SK-N-SH treated with all-trans-retinoic acid at 6 μM for 48 hours (cell line): Measurements from ENCODE around the gene DLG2.

ENCODE experiments used
- ATAC-seq: fragments of 200-7000 bp; cut with Tn5 transposase; 3 replicates; pipeline ENCODE4 v1.9.1; 2020; ENCODE audit warnings: mild to moderate bottlenecking, moderate library complexity
- ARNTL ChIP-seq: fragments of 450-650 bp; formaldehyde crosslinking; IDR thresholded peaks from 2 replicates; pipeline ENCODE4 v1.5.0; 2020; ENCODE audit warnings: low read depth, mild to moderate bottlenecking, moderate library complexity, borderline replicate concordance
- BACH2 ChIP-seq: fragments of 250-450 bp; sonication (Bioruptor Pico); IDR thresholded peaks from 2 replicates; pipeline ENCODE4 v1.9.0; 2021; ENCODE audit warnings: mild to moderate bottlenecking, borderline replicate concordance
- CSDC2 ChIP-seq: fragments of 250-450 bp; sonication (Bioruptor Pico); IDR thresholded peaks from 2 replicates; pipeline ENCODE4 v1.5.0; 2020; ENCODE audit warnings: mild to moderate bottlenecking, moderate library complexity
- CSRNP3 ChIP-seq: fragments of 250-450 bp; sonication (Bioruptor Pico); IDR thresholded peaks from 2 replicates; pipeline ENCODE4 v1.5.1; 2021; ENCODE audit warnings: mild to moderate bottlenecking, moderate library complexity
- GLIS3 ChIP-seq: fragments of 250-450 bp; sonication (Bioruptor Pico); IDR thresholded peaks from 2 replicates; pipeline ENCODE4 v1.5.0; 2020; ENCODE audit warnings: mild to moderate bottlenecking, moderate library complexity
- ISL1 ChIP-seq: fragments of 250-450 bp; sonication (Bioruptor Pico); IDR thresholded peaks from 2 replicates; pipeline ENCODE4 v2.1.2; 2022; ENCODE audit warnings: mild to moderate bottlenecking, moderate library complexity
- OSR1 ChIP-seq: fragments of 250-450 bp; sonication (Bioruptor Pico); IDR thresholded peaks from 2 replicates; pipeline ENCODE4 v1.8.0; 2022; ENCODE audit warnings: moderate library complexity, mild to moderate bottlenecking, inconsistent platforms
- PATZ1 ChIP-seq: fragments of 250-450 bp; sonication (Bioruptor Pico); IDR thresholded peaks from 2 replicates; pipeline ENCODE4 v1.8.0; 2020; ENCODE audit warnings: mild to moderate bottlenecking, moderate library complexity, borderline replicate concordance
- PPARA ChIP-seq: fragments of 250-450 bp; sonication (Bioruptor Pico); IDR thresholded peaks from 2 replicates; pipeline ENCODE4 v1.5.0; 2020; ENCODE audit warnings: mild to moderate bottlenecking, borderline replicate concordance
- RARB ChIP-seq: fragments of 250-450 bp; sonication (Bioruptor Pico); IDR thresholded peaks from 2 replicates; pipeline ENCODE4 v1.8.0; 2021; ENCODE audit warnings: mild to moderate bottlenecking, moderate library complexity
- SNAI2 ChIP-seq: fragments of 250-450 bp; sonication (Bioruptor Pico); IDR thresholded peaks from 2 replicates; pipeline ENCODE4 v1.5.0; 2020; ENCODE audit warnings: mild to moderate bottlenecking, moderate library complexity
- TCF4 ChIP-seq: fragments of 250-450 bp; sonication (Bioruptor Pico); IDR thresholded peaks from 2 replicates; pipeline ENCODE4 v1.8.0; 2021; ENCODE audit warnings: mild to moderate bottlenecking, moderate library complexity, borderline replicate concordance
- TOX ChIP-seq: fragments of 250-450 bp; sonication (Bioruptor Pico); IDR thresholded peaks from 2 replicates; pipeline ENCODE4 v1.8.0; 2021; ENCODE audit warnings: mild to moderate bottlenecking, moderate library complexity, borderline replicate concordance
- TSHZ2 ChIP-seq: fragments of 250-450 bp; sonication (Bioruptor Pico); IDR thresholded peaks from 2 replicates; pipeline ENCODE4 v1.5.0; 2020; ENCODE audit warnings: mild to moderate bottlenecking, moderate library complexity
- ZC3H10 ChIP-seq: fragments of 250-450 bp; sonication (Bioruptor Pico); IDR thresholded peaks from 2 replicates; pipeline ENCODE4 v1.5.1; 2021; ENCODE audit warnings: mild to moderate bottlenecking, moderate library complexity
- ZFP3 ChIP-seq: fragments of 250-450 bp; sonication (Bioruptor Pico); IDR thresholded peaks from 2 replicates; pipeline ENCODE4 v1.5.0; 2020; ENCODE audit warnings: mild to moderate bottlenecking, moderate library complexity
- ZFP30 ChIP-seq: fragments of 450-650 bp; formaldehyde crosslinking; IDR thresholded peaks from 2 replicates; pipeline ENCODE4 v1.5.0; 2022; ENCODE audit warnings: mild to moderate bottlenecking, moderate library complexity
- ZNF565 ChIP-seq: fragments of 450-650 bp; formaldehyde crosslinking; conservative IDR thresholded peaks from 2 replicates; pipeline ENCODE4 v1.5.0; 2020; ENCODE audit warnings: low read depth, mild to moderate bottlenecking, moderate library complexity
- ZNF70 ChIP-seq: fragments of 450-650 bp; formaldehyde crosslinking; IDR thresholded peaks from 2 replicates; pipeline ENCODE4 v1.5.0; 2020; ENCODE audit warnings: mild to moderate bottlenecking, moderate library complexity
- ZNF8 ChIP-seq: fragments of 450-650 bp; formaldehyde crosslinking; IDR thresholded peaks from 2 replicates; pipeline ENCODE4 v1.5.0; 2020; ENCODE audit warnings: mild to moderate bottlenecking, moderate library complexity
- TF ChIP-seq, protein P1 (sequence below): fragments of 250-450 bp; sonication (Bioruptor Pico); IDR thresholded peaks from 2 replicates; pipeline ENCODE4 v1.8.0; 2021; ENCODE audit warnings: low read depth, mild to moderate bottlenecking, moderate library complexity, borderline replicate concordance

Gene DLG2

DNA sequence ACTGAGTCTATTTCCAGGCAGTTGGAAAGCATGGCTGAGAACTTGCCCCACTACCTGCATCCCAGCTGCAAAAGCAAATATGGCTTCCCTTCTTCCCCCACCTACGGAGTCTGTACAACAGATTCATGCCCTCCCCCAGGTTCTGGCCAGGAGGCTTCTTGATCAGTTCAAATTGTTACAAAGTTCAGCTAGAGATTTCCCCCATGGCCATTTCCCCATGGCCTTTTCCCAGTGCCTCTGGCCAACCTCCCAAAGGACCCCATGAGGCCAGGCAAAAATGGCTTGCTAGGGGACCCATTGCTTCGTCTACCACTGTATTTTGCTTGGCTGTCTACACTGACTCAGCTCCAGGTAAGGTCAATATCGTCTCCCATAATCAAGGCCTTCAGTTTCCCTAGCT lies 203.3 kb downstream of the DLG2 start (continued):
- TF ChIP-seq TSHZ2 (CRISPR knock-in tag) (no peak), ZNF8 (no peak), CSRNP3 (CRISPR knock-in tag) (no peak), ISL1 (CRISPR knock-in tag) (no peak), TOX (CRISPR knock-in tag) (no peak), OSR1 (CRISPR knock-in tag) (no peak), ZFP30 (CRISPR knock-in tag) (no peak), BACH2 (CRISPR knock-in tag) (no peak), TCF4 (no peak)

DNA sequence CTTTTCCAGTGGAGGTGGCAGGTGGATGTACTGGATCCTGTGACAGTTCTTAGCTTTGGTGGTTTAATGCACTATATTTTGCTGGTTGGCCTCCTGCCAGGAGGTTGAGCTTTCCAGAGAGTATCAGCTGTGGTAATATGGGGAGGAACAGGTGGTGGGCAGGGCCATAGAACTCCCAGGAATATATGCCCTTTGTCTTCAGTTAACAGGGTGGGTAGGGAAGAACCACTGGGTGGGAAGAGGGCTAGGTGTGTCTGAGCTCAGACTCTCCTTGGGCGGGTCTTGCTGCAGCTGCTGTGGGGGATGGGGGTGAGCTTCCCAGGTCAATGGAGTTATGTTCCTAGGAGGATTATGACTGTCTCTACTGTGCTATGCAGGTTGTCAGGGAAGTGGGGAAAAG lies 203.8 kb downstream of the DLG2 start:
- no peak for ATAC-seq
- TF ChIP-seq ZFP30 (CRISPR knock-in tag) = no peak
- TF ChIP-seq PPARA = no peak
- no peak for TF ChIP-seq ZFP3
- no peak for TF ChIP-seq TOX (CRISPR knock-in tag)
- no peak for TF ChIP-seq ZNF70
- TF ChIP-seq OSR1 (CRISPR knock-in tag) = no peak
- no peak for TF ChIP-seq ZNF565 (CRISPR knock-in tag)
- no peak for TF ChIP-seq ZNF8
- TF ChIP-seq SNAI2 (CRISPR knock-in tag) = no peak
- TF ChIP-seq RARB = no peak
- TF ChIP-seq GLIS3 (CRISPR knock-in tag) = no peak
- TF ChIP-seq CSRNP3 (CRISPR knock-in tag) = no peak
- TF ChIP-seq BACH2 (CRISPR knock-in tag) = no peak

- no peak for ATAC-seq
- TF ChIP-seq PPARA (no peak), TSHZ2 (CRISPR knock-in tag) (no peak), ISL1 (CRISPR knock-in tag) (no peak), RARB (no peak), CSDC2 (CRISPR knock-in tag) (no peak), ZNF565 (CRISPR knock-in tag) (no peak), ZNF70 (no peak)
Observed at GRCh38 chr11:85414175-85414574, 213.0 kb downstream of the DLG2 start.

DNA sequence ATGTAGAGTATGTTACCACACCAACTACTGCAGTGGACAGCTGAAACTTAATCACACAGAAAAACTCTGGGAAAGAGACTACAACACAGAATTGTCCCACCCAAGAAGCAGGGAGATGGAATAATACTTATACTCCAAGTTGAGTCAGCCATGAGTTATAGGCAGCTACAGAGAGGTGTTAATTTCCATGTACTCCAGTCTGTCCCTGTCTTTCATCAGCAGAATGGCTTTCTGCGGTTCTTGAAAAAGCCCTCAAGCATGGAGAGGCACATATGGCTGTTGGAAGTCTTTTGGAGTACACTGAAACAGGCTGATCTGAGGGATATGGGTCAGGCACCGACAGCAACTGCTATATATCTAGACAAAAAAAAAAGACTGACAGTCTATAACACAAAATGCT lies 219.5 kb downstream of the DLG2 start:
- no peak for ATAC-seq
- TF ChIP-seq BACH2 (CRISPR knock-in tag) (no peak), TSHZ2 (CRISPR knock-in tag) (no peak), PPARA (no peak), ISL1 (CRISPR knock-in tag) (no peak), PATZ1 (no peak), ZFP30 (CRISPR knock-in tag) (no peak), ZC3H10 (CRISPR knock-in tag) (no peak), ZNF565 (CRISPR knock-in tag) (no peak), ARNTL (CRISPR knock-in tag) (no peak), ZNF8 (no peak)
- TF ChIP-seq, protein P1, sequence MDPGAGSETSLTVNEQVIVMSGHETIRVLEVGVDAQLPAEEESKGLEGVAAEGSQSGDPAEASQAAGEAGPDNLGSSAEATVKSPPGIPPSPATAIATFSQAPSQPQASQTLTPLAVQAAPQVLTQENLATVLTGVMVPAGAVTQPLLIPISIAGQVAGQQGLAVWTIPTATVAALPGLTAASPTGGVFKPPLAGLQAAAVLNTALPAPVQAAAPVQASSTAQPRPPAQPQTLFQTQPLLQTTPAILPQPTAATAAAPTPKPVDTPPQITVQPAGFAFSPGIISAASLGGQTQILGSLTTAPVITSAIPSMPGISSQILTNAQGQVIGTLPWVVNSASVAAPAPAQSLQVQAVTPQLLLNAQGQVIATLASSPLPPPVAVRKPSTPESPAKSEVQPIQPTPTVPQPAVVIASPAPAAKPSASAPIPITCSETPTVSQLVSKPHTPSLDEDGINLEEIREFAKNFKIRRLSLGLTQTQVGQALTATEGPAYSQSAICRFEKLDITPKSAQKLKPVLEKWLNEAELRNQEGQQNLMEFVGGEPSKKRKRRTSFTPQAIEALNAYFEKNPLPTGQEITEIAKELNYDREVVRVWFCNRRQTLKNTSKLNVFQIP (CRISPR knock-in tag) = no peak
